Measurements from ENCODE around the gene MAP7. TPM values are rescaled to one million over a fixed set of nuclear protein-coding genes. Genes with fewer than 3 reads are reported as not detected.

Gene MAP7
- total RNA-seq, 2 experiments from 2014 or later = 0.31 to 0.45 TPM

DNA sequence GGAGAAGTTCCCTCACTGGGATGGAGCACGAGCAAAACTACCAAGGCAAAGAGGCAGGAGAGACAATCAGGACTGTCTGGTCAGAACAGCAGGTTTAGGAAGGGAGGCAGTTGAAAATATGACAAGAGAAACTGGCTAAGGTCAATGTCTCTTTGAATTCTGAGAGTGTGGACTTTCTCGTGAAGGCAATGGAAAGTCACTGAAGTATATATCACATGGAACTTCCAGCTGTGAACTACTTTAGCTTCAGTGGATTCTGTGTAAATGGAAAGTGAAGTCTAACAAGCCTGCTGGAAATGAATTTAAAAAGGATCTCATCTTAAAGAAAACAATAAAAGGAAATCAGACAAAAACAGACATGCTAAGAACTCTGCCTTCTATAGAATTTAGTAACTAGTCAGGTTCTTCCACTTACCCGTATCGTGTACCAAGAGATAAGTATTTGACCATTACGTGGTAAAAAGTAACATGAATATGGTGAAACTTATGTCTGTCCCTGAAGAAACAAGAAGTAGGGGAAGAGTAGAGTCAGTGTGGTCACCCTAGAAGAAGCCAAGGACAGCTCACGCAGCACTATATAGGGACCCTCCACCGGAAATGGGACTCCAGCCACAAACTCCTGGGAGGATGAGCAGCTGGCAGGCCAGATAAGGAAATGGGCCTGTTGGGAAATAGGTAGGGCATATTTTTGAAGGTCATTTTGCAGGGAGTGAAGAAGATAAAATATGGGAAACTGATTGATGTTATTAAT, 123.4 kb downstream of the MAP7 start:
- no peak overlapping the region for H3K4me3 Mint-ChIP-seq

DNA sequence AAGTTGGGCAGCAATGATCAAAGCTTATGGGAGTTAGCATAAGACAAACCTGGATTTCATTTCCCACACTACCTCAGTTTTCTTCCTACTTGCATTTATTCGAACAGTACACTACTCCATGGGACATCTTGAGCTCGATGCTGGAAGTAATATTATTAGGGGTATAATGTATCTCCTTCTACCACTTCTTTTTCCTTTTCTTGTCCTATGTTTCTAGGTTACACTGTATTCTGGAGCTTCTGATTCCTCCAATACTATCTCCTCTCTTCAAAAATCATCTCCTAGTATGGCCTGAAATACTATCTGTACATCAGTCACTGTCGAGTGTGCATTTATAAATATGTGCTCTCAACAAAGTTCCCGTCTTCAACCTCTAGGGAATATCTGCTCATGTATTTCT, 124.4 kb downstream of the MAP7 start:
- ChIA-PET POLR2A (interaction anchor here (0.5 kb wide), 1 partner anchor 9 kb away, joined by 3 read pairs; no protein-coding TSS in a partner anchor), CTCF (no interaction called here)
- no peak for DNase-seq
- Mint-ChIP-seq H3K27ac (no peak overlapping the region), H3K36me3 (ENCODE audit: low read depth) (no peaks in the 10 kb centered on the region), H3K27me3 (ENCODE audit: low read depth) (peaks cover 11% of the 10 kb centered on the region), H3K9me3 (ENCODE audit: insufficient read depth) (no peaks in the 10 kb centered on the region), H3K4me3 (no peak overlapping the region), H3K4me1 (ENCODE audit: low read depth) (no peaks in the 10 kb centered on the region)
- ATAC-seq = no peak

More for the DNA sequence above, 123.4 kb downstream of the MAP7 start:
- Mint-ChIP-seq H3K36me3 (ENCODE audit: low read depth) (no peaks in the 10 kb centered on the region), H3K9me3 (ENCODE audit: insufficient read depth) (no peaks in the 10 kb centered on the region), H3K27ac (no peak overlapping the region), H3K4me1 (ENCODE audit: low read depth) (no peaks in the 10 kb centered on the region), H3K27me3 (ENCODE audit: low read depth) (peaks cover 14% of the 10 kb centered on the region)
- ATAC-seq (no peak), DNase-seq (no peak)
- ChIA-PET CTCF (no interaction called here), POLR2A (no interaction called here)

DNA sequence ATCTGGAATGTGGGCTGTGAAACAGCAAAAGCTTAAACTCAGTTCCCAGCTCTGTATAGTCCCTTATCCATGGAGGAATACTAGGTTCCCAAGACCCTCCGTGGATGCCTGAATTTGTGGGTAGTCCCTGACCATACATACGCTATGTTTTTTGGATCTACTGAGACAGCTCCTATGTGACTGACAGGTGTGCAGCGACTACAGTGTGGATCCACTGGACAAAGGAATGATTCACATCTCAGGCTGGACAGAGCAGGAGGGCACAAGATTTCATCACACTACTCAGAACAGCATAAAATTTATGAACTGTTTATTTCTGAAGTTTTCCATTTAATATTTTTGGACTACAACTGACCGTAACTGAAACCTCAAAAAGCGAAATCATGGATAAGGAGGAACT, 125.3 kb downstream of the MAP7 start:
- ChIA-PET CTCF (no interaction called here), POLR2A (interaction anchor here (0.6 kb wide), 1 partner anchor 1771 kb away, joined by 3 read pairs; no protein-coding TSS in a partner anchor)
- ATAC-seq (no peak), DNase-seq (no peak)
- Mint-ChIP-seq H3K27me3 (ENCODE audit: low read depth) (peaks cover 8% of the 10 kb centered on the region), H3K4me1 (ENCODE audit: low read depth) (no peaks in the 10 kb centered on the region), H3K36me3 (ENCODE audit: low read depth) (no peaks in the 10 kb centered on the region), H3K9me3 (ENCODE audit: insufficient read depth) (no peaks in the 10 kb centered on the region), H3K4me3 (no peak overlapping the region), H3K27ac (no peak overlapping the region)

DNA sequence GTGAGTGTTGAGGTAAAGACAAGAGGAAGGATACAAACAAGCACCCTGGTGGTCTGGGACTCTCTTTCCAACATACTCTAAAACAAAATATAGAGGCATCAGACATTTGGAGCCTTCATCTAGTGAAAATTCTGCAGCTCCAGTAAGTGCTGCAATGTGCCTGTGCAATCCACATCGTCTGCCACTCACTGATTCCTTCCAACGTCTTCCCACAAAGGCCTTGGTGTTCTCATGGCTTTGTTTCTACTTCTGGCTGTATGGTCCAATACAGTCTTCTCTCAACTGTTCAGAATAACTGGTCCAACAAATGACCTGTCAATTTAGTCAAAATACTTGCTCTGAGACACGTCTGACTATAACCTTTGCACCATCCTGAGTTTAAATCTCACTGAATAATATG, 125.8 kb downstream of the MAP7 start:
- CTCF ChIA-PET = no interaction called here
- ATAC-seq = no peak
- no peaks in the 10 kb centered on the region for H3K9me3 Mint-ChIP-seq (ENCODE audit: insufficient read depth)
- no peaks in the 10 kb centered on the region for H3K36me3 Mint-ChIP-seq (ENCODE audit: low read depth)
- POLR2A ChIA-PET = no interaction called here
- H3K27me3 Mint-ChIP-seq (ENCODE audit: low read depth) = peaks cover 8% of the 10 kb centered on the region
- no peak overlapping the region for H3K4me3 Mint-ChIP-seq
- H3K27ac Mint-ChIP-seq = no peak overlapping the region
- H3K4me1 Mint-ChIP-seq (ENCODE audit: low read depth) = no peaks in the 10 kb centered on the region
- no peak for DNase-seq

DNA sequence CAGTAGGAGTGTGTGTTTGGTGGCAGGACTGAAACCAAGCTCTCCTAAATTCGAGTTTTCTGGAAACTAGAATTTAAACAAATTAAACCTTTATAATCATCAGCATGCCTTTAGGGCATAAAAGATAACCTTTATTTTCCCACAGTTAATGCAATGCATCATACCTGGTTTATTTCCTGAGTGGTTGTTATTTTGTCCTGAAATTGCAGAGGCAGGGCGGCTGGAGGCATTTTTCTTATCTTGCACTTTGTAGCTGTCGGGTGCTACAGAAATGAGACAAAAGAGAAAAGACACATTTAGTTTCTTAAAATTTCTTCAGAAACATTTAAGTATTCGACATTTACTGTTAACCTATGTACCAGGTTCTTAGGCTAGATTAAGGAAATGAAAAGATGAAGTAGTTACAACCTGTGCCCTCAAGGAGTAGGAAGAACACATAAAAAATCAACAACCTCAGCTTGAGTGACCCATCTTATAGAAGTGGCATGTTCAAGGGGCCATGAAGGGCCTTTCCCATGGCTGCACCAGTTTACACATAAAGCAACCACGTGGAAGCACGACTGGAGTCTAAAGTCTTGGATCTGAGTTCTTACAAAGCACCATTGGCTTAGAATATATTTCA, 128.6 kb downstream of the MAP7 start:
- Mint-ChIP-seq H3K27me3 (ENCODE audit: low read depth) (peaks cover 8% of the 10 kb centered on the region), H3K4me1 (ENCODE audit: low read depth) (no peaks in the 10 kb centered on the region), H3K4me3 (no peak overlapping the region), H3K27ac (no peak overlapping the region), H3K9me3 (ENCODE audit: insufficient read depth) (no peaks in the 10 kb centered on the region), H3K36me3 (ENCODE audit: low read depth) (no peaks in the 10 kb centered on the region)
- ATAC-seq (no peak), DNase-seq (no peak)
- POLR2A ChIA-PET = no interaction called here
- CTCF ChIA-PET = no interaction called here

DNA sequence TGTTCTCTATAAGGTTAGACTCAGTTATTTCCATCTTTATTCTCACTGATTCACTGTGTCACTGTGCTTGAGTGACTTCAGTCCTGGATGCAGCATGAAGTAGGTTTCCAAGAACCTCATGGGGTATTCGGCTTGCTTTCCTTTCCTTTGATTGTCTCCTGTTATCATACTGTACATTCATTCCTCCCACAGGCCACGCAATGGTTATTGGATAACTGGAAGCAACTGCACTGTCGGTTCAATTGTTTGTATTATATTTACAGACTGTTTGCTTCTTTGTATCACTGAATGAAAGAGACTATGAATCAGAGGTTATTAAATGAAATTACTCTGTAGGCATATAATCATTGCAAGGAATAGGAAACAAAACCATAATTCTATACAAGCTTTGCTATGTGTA, 129.4 kb downstream of the MAP7 start:
- ChIA-PET CTCF (no interaction called here), POLR2A (no interaction called here)
- ATAC-seq (no peak), DNase-seq (no peak)
- H3K27ac Mint-ChIP-seq = no peak overlapping the region
- H3K4me3 Mint-ChIP-seq = no peak overlapping the region
- no peaks in the 10 kb centered on the region for H3K9me3 Mint-ChIP-seq (ENCODE audit: insufficient read depth)
- no peaks in the 10 kb centered on the region for H3K4me1 Mint-ChIP-seq (ENCODE audit: low read depth)
- no peaks in the 10 kb centered on the region for H3K36me3 Mint-ChIP-seq (ENCODE audit: low read depth)
- peaks cover 3% of the 10 kb centered on the region for H3K27me3 Mint-ChIP-seq (ENCODE audit: low read depth)

DNA sequence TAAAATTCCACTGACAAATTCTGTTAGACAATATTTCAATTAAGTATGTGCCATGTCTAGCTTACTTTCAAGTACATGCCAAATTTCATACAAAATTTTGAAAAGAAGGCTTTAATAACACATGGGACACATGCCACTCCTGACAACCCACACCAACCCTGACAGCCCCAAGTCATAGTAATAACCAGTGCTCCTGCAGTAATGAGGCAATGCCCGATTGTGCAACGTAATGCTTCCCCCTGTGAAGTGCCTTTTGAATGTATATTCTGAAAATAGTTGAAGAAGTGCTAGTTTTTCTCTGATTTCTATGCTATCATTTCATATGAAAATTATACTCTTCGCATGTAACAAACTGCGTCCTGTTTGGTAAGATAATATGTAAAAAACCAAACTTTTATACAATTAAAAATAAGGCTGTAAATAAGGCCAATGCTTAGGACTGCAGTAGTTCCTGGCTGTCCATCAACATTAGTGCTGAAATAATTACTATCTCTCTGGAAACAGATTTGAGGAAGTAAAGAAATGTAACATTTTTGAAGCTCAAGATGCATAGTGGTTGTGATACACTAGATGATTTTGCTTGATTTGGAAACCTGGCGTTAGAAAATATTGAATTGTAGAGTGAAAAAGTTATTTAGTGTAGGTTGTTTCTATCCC, 134.7 kb downstream of the MAP7 start:
- no peak overlapping the region for H3K4me3 Mint-ChIP-seq
- no peaks in the 10 kb centered on the region for H3K9me3 Mint-ChIP-seq (ENCODE audit: insufficient read depth)
- H3K27me3 Mint-ChIP-seq (ENCODE audit: low read depth) = no peaks in the 10 kb centered on the region
- ChIA-PET CTCF (interaction anchor here (0.8 kb wide), 1 partner anchor 193 kb away, joined by 3 read pairs; no protein-coding TSS in a partner anchor), POLR2A (no interaction called here)
- H3K27ac Mint-ChIP-seq = no peak overlapping the region
- H3K4me1 Mint-ChIP-seq (ENCODE audit: low read depth) = no peaks in the 10 kb centered on the region
- no peaks in the 10 kb centered on the region for H3K36me3 Mint-ChIP-seq (ENCODE audit: low read depth)
- no peak for ATAC-seq
- DNase-seq = no peak

DNA sequence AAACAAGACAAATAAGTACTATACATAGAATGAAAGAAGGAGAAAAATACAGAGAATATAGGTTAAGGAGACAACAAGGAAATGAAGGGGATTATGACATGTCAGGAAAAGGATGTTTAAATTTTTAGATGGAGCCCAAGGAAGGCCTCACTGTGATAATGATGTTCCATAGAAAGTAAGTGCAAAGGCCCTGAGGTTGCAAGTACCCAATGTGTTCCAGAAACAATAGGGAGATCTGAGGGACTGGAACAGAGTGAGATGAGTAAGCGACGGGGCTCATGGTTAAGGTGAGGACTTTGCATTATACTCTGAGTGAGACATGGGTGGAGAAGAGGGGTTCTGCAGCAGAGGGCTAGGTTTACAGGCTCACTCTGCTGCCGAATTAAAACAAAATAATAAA, 137.8 kb downstream of the MAP7 start:
- Mint-ChIP-seq H3K9me3 (ENCODE audit: insufficient read depth) (no peaks in the 10 kb centered on the region), H3K4me3 (no peak overlapping the region), H3K27ac (no peak overlapping the region), H3K27me3 (ENCODE audit: low read depth) (peaks cover 7% of the 10 kb centered on the region), H3K4me1 (ENCODE audit: low read depth) (no peaks in the 10 kb centered on the region), H3K36me3 (ENCODE audit: low read depth) (no peaks in the 10 kb centered on the region)
- DNase-seq (no peak), ATAC-seq (no peak)
- POLR2A ChIA-PET = no interaction called here
- CTCF ChIA-PET = no interaction called here

DNA sequence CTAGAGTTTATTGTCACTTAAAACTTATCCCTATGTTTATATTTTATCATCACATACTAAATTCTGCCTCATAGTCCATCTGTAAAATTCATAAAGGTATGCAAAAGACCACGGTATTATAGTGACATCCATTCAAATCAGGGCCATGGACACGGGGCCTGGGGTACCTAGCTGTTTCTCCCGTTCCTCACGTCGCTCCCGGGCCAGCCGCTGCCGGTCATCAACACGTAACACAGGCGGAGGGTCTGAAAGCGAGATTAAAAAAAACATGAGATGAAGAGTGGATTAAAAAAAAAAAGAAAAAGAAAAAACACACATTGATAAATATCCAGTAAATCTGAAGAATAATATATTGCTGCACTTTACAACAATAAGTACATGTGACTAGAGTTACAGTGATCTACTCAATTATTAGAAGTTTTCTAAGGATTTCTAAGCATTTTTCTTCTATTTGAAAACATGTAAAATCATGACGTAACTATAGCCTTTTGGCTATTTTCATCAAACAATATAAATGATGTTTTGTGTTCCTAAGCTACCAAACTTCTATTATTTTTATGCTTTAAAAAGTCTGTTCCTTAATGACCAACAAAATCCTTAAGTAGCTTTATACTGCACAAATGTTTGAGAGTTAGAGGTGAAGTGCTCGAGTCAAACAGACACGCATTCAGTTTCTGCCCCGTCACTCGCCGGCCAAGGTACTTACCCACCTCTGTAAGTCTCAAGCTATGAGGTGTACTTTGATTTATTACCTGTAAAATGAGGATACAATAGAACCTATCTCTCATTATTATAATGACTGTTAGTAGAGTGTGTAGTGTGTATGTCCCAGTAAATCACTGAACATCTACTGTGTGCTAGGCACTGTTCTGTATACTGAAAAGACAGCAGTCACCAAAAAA, 138.5 kb downstream of the MAP7 start:
- ATAC-seq = no peak

DNA sequence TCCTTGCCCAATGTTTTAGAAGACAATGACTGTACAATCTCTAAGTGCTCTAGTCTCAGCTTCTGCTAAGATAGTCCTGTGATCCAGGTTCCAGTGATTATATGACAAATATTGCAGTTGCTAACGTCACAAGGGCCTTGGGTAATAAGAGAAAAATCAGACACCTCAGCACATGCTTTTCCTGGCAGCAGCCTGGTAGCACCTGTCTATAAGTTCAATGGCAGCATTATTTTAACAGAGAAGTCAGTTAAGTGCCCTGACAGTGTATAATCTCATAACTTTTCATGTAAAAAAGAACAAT, 139.2 kb downstream of the MAP7 start:
- ATAC-seq (no peak), DNase-seq (no peak)
- Mint-ChIP-seq H3K36me3 (ENCODE audit: low read depth) (no peaks in the 10 kb centered on the region), H3K27ac (no peak overlapping the region), H3K4me1 (ENCODE audit: low read depth) (no peaks in the 10 kb centered on the region), H3K27me3 (ENCODE audit: low read depth) (peaks cover 11% of the 10 kb centered on the region), H3K4me3 (no peak overlapping the region), H3K9me3 (ENCODE audit: insufficient read depth) (no peaks in the 10 kb centered on the region)
- ChIA-PET CTCF (no interaction called here), POLR2A (no interaction called here)

More for the DNA sequence above, 138.5 kb downstream of the MAP7 start:
- CTCF ChIA-PET = no interaction called here
- POLR2A ChIA-PET = no interaction called here
- Mint-ChIP-seq H3K4me3 (no peak overlapping the region), H3K27ac (no peak overlapping the region), H3K4me1 (ENCODE audit: low read depth) (no peaks in the 10 kb centered on the region), H3K36me3 (ENCODE audit: low read depth) (no peaks in the 10 kb centered on the region), H3K27me3 (ENCODE audit: low read depth) (peaks cover 7% of the 10 kb centered on the region), H3K9me3 (ENCODE audit: insufficient read depth) (no peaks in the 10 kb centered on the region)
- no peak for DNase-seq

DNA sequence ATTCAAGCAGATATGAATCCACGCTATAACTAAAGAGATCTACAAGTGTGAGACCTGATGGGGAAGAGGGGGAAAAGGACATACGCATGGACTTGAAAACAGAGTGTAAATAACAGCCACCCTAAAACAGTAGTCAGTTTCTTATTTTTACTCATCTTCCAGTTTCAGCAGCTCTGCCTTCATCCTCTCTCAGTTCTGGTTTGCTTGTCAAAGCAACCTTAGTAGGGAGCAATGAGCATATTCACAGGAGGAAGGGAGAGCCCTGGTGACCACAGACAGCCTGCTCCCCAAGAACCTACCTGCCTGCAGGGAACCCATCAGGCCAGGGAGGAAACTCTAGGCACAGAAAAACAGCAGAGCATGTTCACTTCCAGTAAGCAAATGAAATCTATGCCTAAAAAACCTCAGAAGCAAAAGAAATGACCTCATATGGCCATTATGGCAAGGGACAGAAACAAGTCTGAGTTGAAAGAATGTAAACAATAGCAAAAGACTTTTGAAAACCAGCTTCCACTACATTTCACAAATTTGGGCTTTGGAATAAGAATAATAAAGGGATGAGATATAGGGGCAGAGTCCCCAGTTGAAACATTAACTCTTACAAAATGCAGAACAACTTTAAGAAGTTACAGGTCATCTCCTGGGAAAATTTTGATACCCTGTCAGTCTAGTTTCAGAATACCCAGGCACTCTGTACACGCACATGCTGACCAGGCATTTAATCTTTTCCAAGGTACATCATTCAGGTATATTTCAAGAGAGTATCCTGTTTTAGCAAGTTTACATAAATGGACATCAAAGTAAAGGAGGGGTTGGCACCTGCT, 139.8 kb downstream of the MAP7 start:
- H3K27me3 Mint-ChIP-seq (ENCODE audit: low read depth) = peaks cover 11% of the 10 kb centered on the region
- H3K27ac Mint-ChIP-seq = no peak overlapping the region
- no peak for ATAC-seq

More for the DNA sequence above, 139.8 kb downstream of the MAP7 start:
- Mint-ChIP-seq H3K36me3 (ENCODE audit: low read depth) (no peaks in the 10 kb centered on the region), H3K4me3 (no peak overlapping the region), H3K9me3 (ENCODE audit: insufficient read depth) (no peaks in the 10 kb centered on the region), H3K4me1 (ENCODE audit: low read depth) (no peaks in the 10 kb centered on the region)
- DNase-seq = no peak
- POLR2A ChIA-PET = no interaction called here
- CTCF ChIA-PET = no interaction called here
